ENCODE measurements around the gene SLC16A12.
A peak's percentile ranks its signal among the peaks of the same experiment; 100 is the strongest.
"Not testable (repeated sequence)": the region's sequence is repeated elsewhere in the genome, so short reads cannot be mapped to it uniquely, and the experiment has no call there.

Gene SLC16A12

DNA sequence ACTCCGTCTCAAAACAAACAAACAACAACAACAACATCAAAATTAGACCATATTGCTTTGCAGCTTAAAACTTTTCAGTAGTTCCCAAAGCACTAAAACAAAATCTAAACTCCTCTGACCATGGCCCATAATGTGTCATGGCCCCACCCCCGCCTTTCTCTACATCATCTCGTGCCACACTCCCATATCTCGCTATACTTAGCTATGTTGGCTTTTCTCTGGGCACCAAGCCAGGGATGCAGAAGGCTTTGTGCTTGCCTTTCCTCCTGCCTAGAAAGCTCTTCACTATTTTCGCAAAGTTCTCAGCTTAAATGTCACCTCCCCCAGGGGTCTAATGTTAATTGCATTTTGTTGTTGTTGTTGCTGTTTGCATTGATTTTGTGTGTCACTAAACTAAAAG lies 15.1 kb upstream of the SLC16A12 start:
- ChIA-PET POLR2A (ENCODE audit: low non-redundant PET) (no interaction called here), CTCF (interaction anchor here (0.6 kb wide), 1 partner anchor 9 kb away, joined by 3 read pairs; no protein-coding TSS in a partner anchor)
- no peak for DNase-seq (ENCODE audit: low spot score)
- TF ChIP-seq, protein P1, sequence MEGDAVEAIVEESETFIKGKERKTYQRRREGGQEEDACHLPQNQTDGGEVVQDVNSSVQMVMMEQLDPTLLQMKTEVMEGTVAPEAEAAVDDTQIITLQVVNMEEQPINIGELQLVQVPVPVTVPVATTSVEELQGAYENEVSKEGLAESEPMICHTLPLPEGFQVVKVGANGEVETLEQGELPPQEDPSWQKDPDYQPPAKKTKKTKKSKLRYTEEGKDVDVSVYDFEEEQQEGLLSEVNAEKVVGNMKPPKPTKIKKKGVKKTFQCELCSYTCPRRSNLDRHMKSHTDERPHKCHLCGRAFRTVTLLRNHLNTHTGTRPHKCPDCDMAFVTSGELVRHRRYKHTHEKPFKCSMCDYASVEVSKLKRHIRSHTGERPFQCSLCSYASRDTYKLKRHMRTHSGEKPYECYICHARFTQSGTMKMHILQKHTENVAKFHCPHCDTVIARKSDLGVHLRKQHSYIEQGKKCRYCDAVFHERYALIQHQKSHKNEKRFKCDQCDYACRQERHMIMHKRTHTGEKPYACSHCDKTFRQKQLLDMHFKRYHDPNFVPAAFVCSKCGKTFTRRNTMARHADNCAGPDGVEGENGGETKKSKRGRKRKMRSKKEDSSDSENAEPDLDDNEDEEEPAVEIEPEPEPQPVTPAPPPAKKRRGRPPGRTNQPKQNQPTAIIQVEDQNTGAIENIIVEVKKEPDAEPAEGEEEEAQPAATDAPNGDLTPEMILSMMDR (conservative IDR thresholded peaks at IDR 0.05; ENCODE audit: low read depth) = no peak
- H3K27ac ChIP-seq = peak overlapping the region; percentile 77

- TF ChIP-seq, protein P1 (conservative IDR thresholded peaks at IDR 0.05; ENCODE audit: low read depth) = no peak
- peak overlapping the region; percentile 77 for H3K27ac ChIP-seq
- DNase-seq (ENCODE audit: low spot score) = peak; percentile 61
- POLR2A ChIA-PET (ENCODE audit: low non-redundant PET) = no interaction called here
- CTCF ChIA-PET = interaction anchor here (0.6 to 0.8 kb wide), 4 partner anchors 56 to 141 kb away, joined by 3 to 4 read pairs (median 3); no protein-coding TSS in a partner anchor
Measured at GRCh38 chr10:89549510-89549909, 14.1 kb upstream of the SLC16A12 start.

- no peak for DNase-seq (ENCODE audit: low spot score)
- TF ChIP-seq, protein P1 (conservative IDR thresholded peaks at IDR 0.05; ENCODE audit: low read depth) = no peak
- POLR2A ChIA-PET (ENCODE audit: low non-redundant PET) = no interaction called here
- H3K27ac ChIP-seq = peak overlapping the region; percentile 56
- CTCF ChIA-PET = interaction anchor here (0.6 to 0.7 kb wide), 2 partner anchors 83 to 298 kb away, joined by 3 read pairs; no protein-coding TSS in a partner anchor
Measured at GRCh38 chr10:89548673-89549072, 13.3 kb upstream of the SLC16A12 start.

- H3K27ac ChIP-seq = peak overlapping the region; percentile 56
- POLR2A ChIA-PET (ENCODE audit: low non-redundant PET) = no interaction called here
- TF ChIP-seq, protein P1 (conservative IDR thresholded peaks at IDR 0.05; ENCODE audit: low read depth) = no peak
- DNase-seq (ENCODE audit: low spot score) = no peak
- CTCF ChIA-PET = interaction anchor here (0.6 to 0.7 kb wide), 2 partner anchors 84 to 297 kb away, joined by 3 read pairs; no protein-coding TSS in a partner anchor
Measured at GRCh38 chr10:89547853-89548513, 12.6 kb upstream of the SLC16A12 start.

- POLR2A ChIA-PET (ENCODE audit: low non-redundant PET); CTCF ChIA-PET; DNase-seq (ENCODE audit: low spot score); H3K27ac ChIP-seq: not testable (repeated sequence)
Measured at GRCh38 chr10:89546651-89547050, 11.3 kb upstream of the SLC16A12 start.

DNA sequence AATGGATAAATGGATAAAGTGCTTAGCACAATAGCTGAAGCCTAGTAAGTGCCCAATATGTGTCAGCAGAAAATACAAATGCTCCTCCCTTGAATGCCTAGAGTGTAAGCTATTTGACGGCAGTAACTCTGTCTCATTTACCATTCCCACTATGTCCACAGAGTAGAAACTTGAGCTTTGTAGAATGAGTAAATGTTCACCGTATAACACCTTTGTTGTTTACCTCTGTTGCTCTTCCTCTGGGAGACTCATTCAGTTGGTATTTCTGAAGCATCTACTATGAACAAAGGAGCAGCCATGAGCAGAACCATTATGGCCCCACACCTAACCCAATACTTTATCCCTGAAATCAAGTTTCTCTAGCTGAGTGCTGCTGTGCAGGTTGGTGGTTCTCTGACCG lies 8.4 kb upstream of the SLC16A12 start:
- no peak overlapping the region for H3K27ac ChIP-seq
- TF ChIP-seq, protein P1 (conservative IDR thresholded peaks at IDR 0.05; ENCODE audit: low read depth) = no peak
- POLR2A ChIA-PET (ENCODE audit: low non-redundant PET) = no interaction called here
- DNase-seq (ENCODE audit: low spot score) = no peak
- CTCF ChIA-PET = interaction anchor here (0.5 kb wide), 1 partner anchor 101 kb away, joined by 3 read pairs; no protein-coding TSS in a partner anchor

DNA sequence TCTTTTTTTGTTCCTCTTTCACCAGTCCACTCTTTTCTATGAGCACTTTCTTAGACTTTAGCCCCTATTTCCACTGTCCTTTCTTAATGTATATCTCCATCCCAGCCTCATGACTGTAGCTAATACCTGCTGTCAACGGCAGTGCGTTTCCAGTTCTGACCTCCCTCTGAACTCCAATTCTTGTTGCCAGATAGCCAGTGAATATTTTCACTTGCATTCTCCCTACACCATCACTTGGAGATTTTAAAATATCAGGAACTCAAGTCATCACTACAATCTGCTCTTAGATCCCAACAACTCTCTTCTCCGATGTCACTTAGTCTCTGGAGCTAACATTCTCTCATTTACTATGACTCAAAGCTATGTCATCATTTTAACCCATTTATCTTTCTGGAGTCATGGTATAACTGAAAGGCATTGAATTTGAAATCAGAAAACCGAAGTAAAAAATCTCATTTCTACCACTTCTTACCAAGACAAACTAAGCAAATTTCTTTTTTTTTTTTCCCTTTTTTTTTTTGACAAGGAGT lies 5.1 kb upstream of the SLC16A12 start:
- DNase-seq (ENCODE audit: low spot score) = peak; percentile 56
- H3K27ac ChIP-seq = no peak overlapping the region
- TF ChIP-seq, protein P1 (conservative IDR thresholded peaks at IDR 0.05; ENCODE audit: low read depth) = no peak
- CTCF ChIA-PET = no interaction called here
- POLR2A ChIA-PET (ENCODE audit: low non-redundant PET) = no interaction called here

All from RWPE1 (cell line).